ENCODE measurements around the gene SLC38A4.

GRCh38 chr12:46770501-46771183 is 55.2 kb downstream of the SLC38A4 start:
- no peak for TF ChIP-seq CTCF (IDR thresholded peaks at IDR 0.05; ENCODE audit: low read depth, low read length)
- no peak for TF ChIP-seq EZH2phosphoT487 (IDR thresholded peaks at IDR 0.05; ENCODE audit: low read depth)
